Right ventricle myocardium inferior (tissue), 1 donor: Measurements from ENCODE around the gene CT47C1. TPM values are rescaled to one million over a fixed set of nuclear protein-coding genes. Genes with fewer than 3 reads are reported as not detected.

ENCODE experiments used
- ATAC-seq: fragments of 200-7000 bp; cut with Tn5 transposase; one replicate; pipeline ENCODE4 v1.9.1; 2020; ENCODE audit warnings: mild to moderate bottlenecking, moderate library complexity
- DNase-seq: peaks from one replicate; pipeline ENCODE4 v3.0.0; 2021; ENCODE audit errors: missing footprints
- intact Hi-C: fragments of 100-400 bp; cut with DNase I; formaldehyde crosslinking; loops from one replicate; pipeline ENCODE4 v1.11.0; 2022
- total RNA-seq: library from RNA; stranded (reverse); fragmentation: NEBNext Ultra II Directional; extraction: Animal tissue kit (Norgen Biotek cat#: 25700); gene quantifications from one replicate; pipeline ENCODE4 v1.2.1, GENCODE V29; 2021
- donor health status: DM: no; HTN: yes; CAD: no; lungs with severe emphysema.

CT47C1 gene
- total RNA-seq, 1 donor from 2014 or later: not detected

DNA sequence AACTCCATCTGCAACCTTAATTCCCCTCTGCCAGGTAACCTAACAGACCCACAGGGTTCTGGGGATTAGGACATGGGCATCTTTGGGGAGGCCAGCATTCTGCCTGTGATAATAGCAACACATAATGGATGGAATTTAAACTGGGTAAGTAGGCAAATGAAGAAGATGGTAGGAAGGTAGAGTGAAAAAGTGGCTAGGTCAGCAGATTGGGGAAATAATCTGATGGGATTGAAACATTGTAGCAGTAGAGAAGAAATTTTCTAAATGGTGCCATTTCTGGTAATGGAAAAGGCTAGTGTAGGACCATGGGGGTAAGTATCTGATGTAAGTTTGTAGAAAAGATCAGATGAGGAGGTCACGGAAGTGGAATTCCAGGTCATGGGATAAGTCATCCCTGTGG lies 3.0 kb upstream of the CT47C1 start:
- intact Hi-C loops: no loop called here
- DNase-seq: no peak
- no peak for ATAC-seq

DNA sequence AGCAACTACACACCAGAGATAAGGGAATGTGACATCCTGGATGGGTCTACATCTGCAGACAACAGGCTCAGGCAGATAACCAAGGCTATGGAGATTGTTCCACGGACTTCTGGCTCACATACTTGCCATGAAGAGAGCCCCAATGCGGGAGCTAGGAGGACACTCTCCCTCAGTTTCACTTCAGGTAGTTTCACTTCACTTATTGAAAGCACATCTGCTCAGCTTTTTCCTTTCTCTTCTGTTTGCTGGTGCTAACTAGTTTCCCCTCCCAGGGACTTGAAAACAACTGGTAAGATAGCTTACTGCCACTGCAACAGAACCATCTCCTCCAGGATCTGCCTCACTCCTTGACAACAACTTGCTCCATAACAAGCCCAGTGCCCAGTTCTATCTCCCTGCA lies 1.4 kb upstream of the CT47C1 start:
- DNase-seq: no peak
- intact Hi-C loops: no loop called here
- ATAC-seq: no peak

DNA sequence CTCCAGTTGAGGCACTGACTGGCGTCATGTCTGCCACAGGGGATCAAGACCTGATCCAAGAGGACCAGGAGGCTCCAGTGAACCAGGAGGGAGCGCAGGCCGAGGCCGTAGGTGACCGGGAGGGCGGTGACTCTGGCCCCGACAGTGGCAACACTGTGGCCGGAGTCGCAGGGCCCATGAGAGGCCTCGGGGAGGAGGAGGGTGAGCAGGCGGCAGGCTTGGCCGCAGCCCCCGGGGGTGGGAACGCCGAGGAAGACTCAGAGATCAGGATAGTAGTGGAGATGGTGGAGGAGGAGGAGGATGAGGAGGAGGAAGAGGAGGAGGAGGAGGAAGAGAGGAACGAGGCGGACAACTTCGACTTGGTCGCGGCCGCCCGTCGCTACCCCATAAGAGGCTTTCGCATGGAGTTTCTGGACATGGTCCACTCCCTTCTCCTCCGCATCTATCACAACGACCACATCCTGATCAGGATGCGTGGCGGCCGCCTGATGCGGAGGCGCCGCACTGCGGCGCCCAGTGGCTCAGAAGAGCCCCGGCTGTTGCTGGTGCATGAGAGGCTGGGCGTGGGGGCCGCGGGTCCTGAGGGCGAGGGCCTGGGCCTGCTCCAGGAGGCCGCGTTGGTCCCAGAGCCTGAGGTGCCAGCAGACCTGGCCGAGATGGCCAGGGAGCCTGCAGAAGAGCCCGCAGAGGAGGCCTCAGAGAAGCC lies 560 bp downstream of the CT47C1 start:
- ATAC-seq: no peak
- no peak for DNase-seq
- intact Hi-C loops: no loop called here

DNA sequence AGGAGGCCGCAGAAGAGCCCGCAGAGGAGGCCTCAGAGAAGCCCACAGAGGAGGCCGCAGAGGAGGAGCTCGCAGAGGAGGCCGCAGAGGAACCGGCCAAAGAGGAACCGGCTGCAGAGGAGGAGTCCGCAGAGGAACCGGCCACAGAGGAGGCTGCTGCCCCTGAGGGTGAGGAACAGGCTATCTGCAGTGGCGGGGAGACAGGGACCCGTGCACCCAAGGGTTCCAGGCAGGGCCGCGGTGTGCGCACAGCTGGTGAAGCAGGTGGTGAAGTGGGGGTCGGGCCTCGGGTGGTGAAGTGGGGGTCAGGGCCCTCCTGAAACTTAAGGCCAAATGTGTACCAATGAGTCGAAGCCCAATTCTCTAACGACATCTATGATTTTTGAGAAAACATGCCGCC lies 1.1 kb downstream of the CT47C1 start:
- DNase-seq (no peak), ATAC-seq (no peak)
- intact Hi-C loops: no loop called here

DNA sequence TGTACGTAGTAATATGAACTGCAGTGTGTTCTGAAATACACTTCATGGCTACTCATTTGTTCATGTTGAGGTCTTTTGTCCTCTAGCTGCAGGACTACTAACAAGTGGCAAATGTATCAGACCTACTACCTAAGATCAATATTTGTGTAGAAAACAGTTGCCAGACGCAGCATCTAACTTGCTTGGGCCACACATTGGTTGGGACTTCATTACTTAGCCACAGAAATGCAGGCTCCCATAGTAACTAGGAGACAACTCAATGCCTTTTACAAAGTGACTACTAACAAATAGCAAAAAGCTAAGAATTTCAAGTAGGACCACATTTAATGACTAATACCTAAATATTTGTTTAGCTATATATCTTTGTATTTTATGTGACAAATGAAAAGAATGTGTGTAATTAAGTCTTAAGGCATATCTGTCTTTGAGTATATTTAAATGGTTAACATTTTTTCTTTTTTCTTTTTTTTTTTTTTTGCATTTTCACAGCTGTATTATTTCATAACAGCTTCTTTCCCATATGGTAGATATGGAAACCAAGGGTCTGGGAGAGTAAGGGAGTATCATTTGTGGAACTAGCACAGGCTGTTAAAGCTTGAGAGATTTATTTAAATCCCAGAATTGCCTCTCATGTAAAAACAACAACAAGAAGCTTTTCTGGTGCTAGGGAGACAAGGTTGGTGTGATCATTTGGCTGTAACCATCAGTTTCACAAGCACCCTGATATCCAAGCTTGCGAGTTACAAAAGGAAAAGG lies 2.7 kb downstream of the CT47C1 start:
- intact Hi-C loops: no loop called here
- no peak for ATAC-seq
- no peak for DNase-seq

DNA sequence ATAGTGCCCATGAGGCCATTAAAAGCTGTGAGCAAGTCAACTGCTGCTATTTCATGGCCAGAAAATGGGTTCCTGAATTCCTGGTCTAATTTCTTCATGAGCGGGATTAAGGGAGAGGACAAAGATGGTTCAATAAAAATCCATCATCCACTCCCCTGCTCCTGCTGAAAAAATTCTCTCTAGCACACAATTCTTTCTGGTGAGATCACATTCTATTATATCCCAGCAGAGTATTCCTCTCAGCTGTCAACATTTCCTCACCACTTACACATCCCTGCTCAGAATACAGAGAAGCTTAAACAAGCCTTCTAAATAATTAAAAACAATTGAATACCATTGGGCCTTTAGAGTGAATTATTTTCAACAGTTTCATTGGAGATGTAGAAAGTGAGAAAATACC lies 9.5 kb downstream of the CT47C1 start:
- no peak for DNase-seq
- intact Hi-C loops: no loop called here
- ATAC-seq: no peak

DNA sequence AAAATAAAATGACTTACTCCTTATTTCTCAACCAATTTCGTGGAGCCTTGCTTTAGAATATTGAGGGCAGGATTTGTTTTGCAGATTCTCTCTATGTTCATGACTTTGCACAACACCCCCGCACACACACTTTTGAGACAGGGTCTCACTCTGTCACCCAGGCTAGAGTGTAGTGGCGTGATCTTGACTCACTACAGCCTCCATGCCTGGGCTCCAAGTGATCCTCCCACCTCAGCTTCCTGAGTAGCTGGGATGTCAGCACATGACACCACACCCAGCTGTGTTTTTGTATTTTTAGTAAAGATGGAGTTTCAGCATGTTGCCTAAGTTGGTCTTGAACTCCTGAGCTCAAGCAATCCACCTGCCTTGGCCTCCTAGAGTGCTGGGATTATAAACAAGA lies 12.0 kb downstream of the CT47C1 start:
- intact Hi-C loops: no loop called here
- DNase-seq (no peak), ATAC-seq (no peak)

DNA sequence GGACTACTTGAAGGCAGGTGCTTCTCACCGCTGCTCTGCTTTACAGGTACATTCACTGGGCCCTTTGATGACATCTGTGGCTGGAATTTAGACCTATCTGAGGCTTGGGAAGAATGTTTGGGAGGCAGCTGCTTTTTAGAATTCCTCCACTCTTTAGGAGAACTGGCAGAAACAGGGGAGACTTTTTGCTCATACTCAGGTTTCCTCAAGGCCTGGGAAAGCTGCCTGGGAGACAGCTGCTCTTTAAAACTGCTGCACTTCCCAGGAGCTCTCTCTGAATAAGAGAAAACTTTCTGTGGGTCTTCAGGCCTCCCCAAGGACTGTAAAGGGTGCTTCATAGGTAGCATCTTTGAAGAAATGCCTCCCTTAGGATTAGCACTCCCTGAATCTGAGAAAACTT lies 14.3 kb downstream of the CT47C1 start:
- no peak for DNase-seq
- intact Hi-C loops: no loop called here
- no peak for ATAC-seq

DNA sequence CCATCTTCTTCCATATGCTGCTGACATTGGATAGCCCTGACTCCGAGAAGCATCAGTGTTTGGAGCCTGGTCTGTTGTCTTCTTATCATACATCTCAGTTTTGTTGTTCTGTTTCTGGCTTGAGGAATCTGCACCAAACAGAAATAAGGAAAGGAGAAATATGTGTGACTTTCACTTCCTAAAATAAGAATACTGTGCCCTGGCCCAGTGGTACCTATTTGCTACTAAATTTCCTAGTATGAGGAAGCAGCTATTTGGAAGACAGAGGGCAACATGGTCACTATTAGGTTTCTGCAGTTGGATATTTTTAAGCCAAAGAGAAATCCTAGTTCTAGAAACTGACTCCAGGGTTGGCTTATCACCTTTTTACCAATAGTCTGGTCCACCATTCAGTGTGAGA lies 16.8 kb downstream of the CT47C1 start:
- intact Hi-C loops: no loop called here
- ATAC-seq (no peak), DNase-seq (no peak)

DNA sequence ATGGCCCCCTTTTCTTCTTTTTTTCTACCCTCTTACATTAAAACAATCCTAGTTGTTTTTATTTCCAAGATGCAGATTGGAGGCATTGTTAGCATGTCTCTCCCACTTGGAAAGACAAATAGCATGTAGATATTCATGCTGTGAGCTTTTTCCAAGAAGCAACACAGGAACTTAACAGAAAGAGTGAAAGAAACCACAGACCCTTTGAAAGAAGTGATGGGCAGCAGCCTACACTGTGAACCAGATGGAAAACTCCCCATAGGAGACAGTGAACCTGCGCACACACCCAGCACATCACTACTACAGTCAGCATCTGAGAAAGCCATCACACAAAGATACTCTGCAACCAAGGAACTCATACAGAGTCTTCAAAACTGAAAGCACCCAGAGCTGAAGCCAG lies 17.8 kb downstream of the CT47C1 start:
- ATAC-seq: no peak
- intact Hi-C loops: no loop called here
- no peak for DNase-seq

DNA sequence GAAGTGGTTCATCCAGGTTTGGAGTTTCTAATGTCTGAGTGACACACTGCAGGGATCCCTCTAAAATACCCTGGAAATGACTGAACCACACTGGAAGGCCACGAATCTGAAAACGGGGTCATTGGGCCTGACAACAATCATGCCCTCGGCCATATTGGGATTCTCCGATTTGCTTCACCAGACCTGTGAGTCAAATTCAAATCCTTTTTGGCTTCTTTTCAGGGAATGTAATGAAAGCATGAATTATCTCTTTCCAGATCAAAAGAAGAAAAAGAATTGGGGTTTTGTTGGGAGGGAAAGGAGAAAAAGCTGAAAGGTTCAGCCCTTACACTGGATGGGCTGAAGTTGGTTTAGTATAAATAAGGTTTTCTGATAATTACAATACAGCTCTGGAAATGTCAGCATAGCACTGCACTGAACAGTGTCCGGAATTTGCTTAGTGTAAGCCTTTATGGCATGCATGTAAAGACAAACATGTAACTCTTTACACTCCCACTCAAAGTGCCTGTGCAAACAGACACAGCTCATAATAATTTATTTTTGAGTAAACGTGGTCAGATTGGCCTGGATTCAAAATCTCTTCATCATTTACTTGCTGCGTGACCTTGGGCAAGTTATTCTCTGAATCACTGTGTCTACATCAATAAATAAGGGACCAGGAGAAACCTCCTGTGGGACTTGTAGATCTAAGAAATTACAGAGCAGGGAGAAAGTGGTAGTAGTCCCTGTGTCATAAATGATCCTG lies 21.4 kb downstream of the CT47C1 start:
- intact Hi-C loops: no loop called here
- no peak for DNase-seq
- ATAC-seq: no peak

DNA sequence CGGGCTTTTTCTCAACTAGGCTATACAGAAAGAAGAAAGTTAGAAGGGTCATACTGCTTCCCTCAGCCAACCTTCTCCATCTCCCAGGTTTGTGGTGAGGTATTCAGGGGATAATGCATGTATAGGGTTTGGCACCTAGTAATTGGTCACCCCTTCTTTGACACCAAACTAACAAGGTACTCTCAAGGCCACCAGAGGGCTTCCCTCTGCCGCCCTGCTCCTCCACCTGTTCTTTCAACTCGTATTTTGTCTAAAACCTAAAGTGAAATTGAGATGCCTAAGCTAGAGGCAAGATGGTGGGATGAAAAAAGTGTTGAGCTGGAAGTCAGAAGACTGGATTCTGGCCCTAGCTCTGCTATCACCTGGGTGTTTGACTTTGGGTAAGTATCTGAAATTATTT lies 22.0 kb downstream of the CT47C1 start:
- intact Hi-C loops: no loop called here
- ATAC-seq: no peak
- DNase-seq: no peak

DNA sequence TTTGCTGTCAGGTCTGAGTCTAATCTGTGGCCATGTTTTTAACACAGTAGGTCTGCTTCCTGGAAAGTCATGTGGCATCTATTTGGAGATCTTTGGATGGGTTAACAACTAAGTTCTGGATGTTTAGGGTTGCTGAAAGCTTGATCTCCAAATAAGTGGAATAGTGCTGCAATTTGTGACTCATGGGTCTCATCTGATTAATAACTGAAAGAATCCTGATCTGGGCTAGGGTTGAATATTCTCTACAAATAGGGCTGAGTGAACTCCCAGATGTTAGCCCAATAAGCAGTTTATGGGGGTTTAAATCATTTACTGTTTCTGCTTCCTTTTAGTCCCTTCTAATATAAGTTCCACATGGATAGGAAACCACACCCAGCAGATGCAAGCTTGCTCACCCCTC lies 23.1 kb downstream of the CT47C1 start:
- ATAC-seq (no peak), DNase-seq (no peak)
- intact Hi-C loops: no loop called here

DNA sequence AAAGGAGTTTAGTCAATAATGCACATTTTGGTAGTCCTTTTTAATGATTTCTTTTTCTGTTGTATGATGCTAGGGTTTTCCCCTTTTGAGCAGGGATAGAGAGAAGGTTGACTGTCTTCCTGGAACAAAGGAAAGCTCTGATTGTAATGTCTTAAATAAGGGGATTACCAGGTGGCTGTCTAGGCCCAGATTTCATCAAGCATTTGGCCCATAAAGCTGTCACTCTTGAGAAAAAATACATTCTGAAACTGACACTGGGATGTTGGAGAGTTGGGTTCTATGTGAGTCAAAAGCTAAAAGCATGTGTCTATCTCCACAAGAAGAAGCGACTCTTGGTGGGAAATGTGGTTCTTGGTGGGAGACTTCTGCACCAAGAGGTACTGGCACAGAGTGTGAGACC lies 28.4 kb downstream of the CT47C1 start:
- ATAC-seq (no peak), DNase-seq (no peak)
- intact Hi-C loops: no loop called here

DNA sequence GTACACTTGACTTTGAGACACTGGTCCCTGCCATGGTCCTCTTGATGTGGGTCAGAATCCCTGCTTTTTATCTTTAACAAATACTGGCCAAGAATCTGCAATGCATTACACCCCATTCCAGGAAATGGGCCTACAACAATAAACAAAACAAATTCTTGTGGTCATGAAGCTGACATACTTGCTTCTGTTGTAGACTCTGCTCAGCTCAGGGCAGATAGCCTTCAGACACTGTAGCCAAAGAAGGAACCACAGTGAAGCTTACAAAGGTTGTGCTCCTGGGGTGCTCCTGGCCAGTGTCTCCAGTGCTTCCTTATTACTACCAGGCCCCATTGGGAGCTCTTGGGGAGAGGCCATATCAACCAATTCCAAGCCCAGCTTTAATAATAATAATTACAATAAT lies 33.0 kb downstream of the CT47C1 start:
- DNase-seq: no peak
- intact Hi-C loops: no loop called here
- no peak for ATAC-seq

DNA sequence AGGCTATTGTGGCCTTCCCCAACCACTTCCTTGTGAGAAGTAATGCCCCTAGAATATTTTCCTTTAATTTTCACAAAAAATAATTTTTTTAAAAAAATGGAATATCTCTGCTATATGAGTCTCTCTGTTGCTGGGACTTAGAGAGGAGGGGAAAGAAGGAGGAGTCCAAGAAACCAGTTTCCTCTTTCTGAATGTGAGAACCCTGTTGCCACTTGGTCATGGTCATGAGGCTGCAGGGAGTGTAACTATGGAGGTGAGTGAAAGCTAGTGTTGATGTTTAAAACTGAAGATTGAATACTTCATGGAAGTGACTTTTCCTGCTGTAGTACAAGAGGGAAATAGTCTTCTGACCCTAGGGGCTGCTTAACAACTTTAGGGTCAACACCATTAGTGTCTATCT lies 34.4 kb downstream of the CT47C1 start:
- intact Hi-C loops: no loop called here
- ATAC-seq (no peak), DNase-seq (no peak)

DNA sequence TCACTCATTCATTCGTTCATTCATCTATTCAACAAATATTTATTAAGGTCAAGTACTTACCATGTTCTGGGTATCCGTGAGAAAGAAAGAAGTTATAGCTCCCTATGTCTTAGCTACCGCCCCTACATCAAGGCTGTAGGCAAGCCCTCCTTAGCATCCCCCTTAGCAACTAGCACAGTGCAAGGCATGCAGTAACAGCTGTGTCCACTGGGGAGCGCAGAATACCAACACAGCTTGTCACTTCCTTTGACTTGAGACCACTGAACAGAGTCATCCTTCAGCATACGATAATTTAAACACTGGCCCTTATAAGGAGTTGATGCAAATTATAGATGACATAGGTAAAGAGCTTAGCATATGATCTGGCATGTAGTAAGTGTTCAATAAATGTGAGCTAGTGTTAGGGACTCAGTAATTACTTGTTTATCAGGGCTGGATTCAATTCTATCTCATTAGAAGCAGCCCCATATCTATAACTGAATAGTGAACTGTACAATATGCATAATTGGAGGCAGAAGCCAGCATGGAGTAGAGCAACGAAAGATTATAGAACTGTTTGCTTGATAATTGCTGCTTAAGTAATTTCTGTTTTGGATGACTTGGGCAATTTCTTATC lies 46.1 kb downstream of the CT47C1 start:
- intact Hi-C loops: loop anchor here (5.0 to 10.0 kb wide), 2 partner anchors 96 to 148 kb away; no protein-coding TSS in a partner anchor
- DNase-seq (no peak), ATAC-seq (peak; percentile 46)

DNA sequence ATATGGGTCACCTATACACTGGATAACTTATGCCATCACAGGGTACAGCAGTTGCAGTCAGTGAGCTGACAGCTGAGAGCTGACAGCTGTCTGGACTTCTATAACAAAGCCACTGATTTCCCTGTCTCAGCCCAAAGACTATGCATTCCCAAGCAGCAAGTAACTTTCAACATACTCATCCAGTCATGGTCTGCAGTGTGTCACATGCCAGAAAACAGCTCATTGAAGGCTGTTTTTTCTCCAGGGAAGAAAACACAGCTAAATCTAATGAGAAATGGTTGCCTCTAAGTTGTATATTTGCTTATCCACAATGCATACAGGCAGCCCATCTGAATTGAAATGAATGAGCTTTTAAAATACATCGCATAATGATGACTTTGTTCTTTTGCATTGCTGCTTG lies 48.5 kb downstream of the CT47C1 start:
- intact Hi-C loops: no loop called here
- DNase-seq (no peak), ATAC-seq (no peak)
